ENCODE data around the gene COA1.
"Not testable (repeated sequence)": the region's sequence is repeated elsewhere in the genome, so short reads cannot be mapped to it uniquely, and the experiment has no call there.

COA1 gene

DNA sequence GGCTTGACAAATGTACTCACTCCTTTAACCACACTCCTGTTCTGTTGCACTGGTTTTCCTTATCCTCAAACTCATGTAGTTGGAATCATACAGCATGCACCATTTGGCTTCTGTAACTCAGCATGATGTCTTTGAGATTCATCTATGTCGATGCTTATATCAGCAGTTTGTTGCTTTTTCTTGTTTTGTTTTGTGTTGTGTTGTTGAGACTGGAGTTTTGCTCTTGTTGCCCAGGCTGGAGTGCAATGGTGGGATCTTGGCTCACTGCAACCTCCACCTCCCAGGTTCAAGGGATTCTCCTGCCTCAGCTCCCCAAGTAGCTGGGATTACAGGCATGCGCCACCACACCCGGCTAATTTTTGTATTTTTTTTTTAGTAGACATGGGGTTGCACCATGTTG lies 101.5 kb downstream of the COA1 start:
- not testable (repeated sequence) for DNase-seq (ENCODE audit: low read depth)

DNA sequence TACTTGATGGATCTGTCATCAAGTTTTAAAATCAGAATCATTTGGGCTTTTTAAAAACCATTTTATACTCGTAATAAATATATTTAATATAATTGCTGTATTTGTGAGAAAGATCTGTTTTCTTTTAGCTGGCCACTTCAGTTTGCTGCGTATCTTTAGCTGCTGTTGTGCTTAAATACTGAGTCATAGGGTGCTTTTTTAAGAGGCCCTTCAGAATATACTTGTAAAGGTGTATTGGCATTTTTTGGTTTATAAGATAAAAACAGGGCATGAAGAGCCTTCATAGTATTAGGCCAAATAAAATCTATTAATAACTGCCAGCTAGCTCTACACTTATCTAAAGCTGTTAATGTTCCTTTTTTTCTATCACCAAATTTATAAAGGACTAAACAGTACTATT lies 102.6 kb downstream of the COA1 start:
- DNase-seq (ENCODE audit: low read depth): no peak

DNA sequence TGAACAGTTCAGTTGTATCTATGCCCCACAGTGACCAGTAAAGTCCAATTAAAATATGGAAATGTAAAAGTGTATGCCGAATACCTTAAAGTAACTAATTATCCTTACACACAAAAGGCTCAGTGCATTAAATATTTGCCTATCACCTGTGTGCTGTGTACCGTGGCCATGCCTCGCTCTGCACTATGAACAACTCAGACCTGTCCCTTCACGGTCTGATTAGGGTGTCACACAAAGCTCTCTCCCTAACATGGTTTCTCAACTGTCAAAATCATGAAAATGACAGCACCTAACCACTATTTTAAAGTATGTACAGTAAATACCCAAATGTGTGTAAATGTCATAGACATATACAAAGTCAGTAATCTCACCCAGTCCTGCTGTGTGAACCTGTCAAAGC lies 103.3 kb downstream of the COA1 start:
- no peak for DNase-seq (ENCODE audit: low read depth)

DNA sequence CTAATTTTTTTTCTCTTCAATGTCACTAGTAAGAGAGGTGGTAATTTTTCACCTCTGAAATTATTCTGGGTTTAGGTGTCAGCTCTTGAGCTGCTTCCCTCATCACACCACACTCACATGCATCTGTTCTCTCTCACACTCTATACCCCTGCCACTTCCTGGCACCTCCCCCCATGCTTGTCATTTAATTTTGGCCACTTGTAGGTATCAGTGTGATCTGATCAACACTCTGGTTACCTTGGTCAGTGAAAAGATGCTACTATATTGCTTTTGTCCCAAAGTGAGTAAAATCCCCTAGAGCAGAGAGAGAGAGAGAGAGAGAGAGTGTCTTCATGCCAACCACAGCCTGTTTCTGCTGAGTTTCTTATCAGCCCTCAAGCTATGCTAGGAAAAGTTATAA lies 103.9 kb downstream of the COA1 start:
- DNase-seq (ENCODE audit: low read depth): no peak

DNA sequence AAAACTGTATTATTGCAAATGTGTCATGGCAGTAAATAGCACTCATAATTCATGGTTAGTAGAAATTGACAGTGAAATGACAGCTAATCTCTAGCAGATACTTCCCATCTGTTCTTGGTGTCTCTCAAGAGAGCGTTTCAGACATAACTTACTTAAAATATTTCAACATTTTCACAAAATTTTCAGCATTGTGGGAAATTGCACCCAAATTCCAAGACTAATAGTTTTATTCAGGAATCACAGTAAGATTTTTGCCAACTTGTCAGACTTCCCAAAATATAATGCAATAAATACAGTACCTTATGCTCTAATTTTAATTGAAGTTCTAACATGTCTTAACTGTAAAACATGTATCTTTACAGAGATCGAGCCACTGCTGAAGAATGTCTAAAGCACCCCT lies 105.2 kb downstream of the COA1 start:
- no peak for DNase-seq (ENCODE audit: low read depth)

DNA sequence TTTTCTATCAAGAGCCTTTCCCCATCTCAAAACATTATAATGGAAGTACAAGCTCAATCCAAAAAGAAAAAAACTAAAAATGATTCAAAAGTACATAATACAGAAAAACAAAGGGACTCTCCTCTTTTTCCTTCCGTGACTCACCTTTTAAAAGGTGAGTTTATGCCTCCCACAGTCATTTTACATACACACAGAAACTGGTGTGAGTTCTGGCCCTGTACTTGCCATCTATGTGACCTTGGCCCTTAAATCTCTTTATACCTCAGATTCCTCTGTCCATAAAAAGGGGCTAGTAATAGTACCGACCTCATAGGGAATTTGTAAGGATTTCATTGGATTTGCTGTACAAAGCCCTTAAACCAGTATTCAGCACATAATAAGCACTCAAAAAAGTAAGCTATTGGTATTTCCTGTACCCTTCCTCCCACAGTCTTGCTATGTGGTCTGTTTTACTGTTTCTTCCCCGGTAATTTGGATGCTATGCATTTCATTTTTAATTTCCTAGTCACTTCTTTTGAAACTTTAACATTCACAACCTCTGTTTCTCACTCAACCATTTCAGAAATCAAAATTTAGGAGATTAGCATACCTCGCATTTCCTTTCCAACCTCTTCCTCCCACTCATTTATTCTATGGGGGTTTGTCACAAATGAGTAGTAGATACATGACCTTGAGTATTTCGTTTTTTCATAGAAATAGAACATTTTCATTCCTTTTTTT lies 107.4 kb downstream of the COA1 start:
- DNase-seq (ENCODE audit: low read depth): no peak

DNA sequence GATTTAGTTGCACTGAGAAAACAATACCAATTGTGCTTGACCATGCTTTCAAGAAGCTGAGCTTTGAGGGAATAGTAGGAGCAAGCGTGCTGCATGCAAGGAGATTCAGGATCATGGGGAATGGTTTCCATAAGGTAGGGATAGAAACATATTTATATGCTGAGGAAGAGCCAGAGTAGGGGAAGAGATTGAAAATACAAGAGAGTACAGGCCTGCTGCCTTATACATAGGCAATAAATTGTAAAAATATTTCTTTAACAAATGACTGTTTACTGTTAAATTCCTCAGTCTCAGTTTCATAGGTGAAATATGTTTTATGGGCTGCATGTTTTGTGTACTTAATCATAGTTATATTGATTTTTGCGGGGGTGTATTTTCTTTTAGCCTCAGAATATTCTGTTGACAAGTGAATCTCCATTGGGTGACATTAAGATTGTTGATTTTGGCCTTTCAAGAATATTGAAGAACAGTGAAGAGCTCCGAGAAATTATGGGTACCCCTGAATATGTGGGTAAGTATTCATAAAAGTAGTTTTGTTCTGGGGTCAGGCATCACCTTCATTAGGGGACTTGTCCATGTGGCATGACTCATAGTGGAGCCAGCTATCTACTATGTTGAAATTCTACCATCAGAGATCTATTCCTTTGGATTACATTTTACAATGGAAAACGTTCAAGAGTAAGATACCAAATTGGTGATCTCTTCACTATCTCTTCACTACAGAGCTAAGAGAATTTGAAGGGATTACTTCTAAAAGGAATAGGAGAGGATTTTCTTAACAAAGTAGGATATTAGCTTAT lies 109.9 kb downstream of the COA1 start:
- DNase-seq (ENCODE audit: low read depth): no peak

DNA sequence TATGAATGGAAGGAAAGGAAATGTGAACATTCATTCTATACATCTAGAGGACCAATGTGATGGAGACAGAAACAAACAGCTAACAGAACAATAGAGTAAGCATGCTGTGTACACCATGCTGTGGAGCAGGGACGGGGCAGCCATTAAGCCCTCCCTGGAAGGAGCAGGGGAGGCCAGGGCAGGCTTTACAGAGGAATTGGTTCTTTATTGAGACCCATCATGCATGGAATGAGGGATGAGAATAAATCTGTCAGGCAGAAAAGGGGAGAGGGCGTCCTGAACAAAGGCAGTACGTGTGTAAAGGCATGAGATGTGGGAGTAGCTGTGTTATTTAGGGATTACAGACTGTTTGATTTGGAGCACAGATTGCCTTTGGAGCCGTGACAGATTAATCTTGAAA lies 111.2 kb downstream of the COA1 start:
- no peak for DNase-seq (ENCODE audit: low read depth)

DNA sequence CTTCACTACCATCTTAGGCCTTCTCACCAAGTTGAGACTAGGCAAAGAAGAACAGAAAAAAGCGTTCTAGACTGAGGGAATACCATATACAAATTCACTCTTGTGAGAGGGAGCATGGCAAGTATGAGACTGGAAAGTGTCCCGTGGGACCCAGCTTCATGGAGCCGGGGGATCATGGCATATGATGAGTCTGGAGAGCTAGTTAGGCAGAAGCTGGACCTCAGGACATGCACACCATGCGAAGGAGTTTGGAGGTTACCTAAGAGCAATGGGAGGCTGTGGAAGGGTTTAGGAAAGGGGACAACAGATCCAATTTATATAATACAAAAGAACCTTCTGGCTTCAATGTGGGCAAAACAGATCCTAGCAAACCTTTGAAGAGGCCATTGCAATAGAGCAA lies 112.3 kb downstream of the COA1 start:
- no peak for DNase-seq (ENCODE audit: low read depth)

DNA sequence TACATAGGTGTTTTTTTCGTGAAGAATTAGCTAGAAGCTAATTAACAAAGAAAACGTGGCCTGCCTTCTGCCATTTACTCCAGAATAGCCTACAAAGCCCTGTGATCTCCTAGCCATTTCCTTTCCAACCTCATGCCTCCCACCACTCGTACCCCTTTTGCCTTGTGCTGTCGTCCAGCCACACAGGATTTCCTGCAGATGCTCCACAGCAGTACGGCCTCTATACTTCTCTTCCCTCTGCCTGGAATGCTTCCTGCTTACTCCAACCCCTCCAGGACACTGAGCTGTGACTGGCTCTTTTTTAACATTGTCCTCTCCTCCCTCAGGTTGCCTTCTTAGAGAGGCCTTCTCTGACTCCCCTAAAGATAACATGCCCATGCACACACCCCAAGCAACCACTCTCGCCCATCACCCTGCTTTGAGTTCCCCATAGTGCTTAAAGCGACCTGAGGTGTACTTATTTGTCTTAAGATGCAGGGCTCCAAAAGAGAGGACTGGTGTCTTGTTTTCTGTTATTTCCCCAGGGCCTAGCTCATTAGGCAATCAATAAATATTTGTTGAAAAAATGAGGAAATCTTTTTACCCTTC lies 113.7 kb downstream of the COA1 start:
- DNase-seq (ENCODE audit: low read depth): no peak

DNA sequence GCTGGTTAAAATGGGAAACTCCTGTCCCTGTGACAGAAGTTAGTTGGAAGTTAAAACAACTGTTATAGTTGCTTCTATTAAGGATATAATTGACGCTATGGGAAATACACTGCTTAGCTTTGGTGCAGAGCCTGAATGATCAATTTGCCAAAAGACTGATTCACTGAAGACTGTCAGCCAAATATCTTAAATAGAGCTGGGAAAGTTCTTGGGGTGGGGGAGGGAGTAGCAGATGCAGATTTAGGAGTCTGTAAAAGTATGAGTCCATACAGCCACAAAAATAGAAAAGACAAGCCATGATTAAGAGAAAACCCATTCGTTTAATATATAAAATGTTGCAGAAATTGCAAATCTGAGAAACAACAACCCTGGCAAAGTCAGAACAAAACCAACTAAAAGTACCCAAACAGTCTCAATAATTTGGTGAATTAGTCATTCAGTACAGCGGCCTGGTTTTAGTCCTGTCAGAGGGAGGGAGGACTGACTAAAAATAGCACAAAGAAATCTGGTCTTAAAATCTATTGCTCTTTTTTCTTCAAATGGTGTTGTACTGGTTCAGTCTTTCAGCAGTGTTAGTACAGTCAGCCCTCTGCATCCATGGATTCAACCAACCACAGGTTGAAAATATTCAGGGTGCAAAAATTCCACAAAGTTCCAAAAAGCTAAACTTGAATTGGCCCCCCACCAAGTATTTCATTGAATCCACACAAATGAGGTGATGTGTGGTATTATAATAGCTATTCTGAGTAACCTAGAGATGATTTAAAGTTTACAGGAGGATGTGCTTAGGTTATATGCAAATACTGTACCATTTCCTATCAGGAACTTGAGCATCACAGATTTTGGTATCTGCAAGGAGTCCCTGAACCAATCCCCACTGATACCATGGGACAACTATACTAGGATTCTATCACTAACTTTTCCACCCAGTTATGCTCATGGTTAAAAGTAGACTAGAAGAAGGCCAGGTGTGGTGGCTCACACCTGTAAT lies 116.4 kb downstream of the COA1 start:
- no peak for DNase-seq (ENCODE audit: low read depth)

DNA sequence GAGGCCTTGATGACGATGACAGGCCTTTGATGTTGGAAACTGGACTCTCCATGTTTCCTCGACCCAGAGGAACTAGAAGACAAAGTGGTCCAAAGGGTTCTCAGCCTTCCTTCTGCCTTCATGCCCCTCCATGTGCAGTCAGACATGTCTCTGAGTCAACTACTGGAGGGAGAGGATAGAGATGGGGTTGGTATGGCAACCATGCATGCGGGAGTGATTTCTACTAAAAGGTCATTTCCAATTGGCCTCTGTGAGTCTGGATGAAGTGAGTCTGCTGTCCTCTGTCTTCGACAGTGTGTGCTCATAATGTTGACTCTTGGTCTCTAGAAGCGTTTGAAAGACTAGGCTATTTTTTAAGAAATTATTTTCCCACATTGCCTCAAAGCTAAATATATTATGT lies 117.2 kb downstream of the COA1 start:
- DNase-seq (ENCODE audit: low read depth): no peak

DNA sequence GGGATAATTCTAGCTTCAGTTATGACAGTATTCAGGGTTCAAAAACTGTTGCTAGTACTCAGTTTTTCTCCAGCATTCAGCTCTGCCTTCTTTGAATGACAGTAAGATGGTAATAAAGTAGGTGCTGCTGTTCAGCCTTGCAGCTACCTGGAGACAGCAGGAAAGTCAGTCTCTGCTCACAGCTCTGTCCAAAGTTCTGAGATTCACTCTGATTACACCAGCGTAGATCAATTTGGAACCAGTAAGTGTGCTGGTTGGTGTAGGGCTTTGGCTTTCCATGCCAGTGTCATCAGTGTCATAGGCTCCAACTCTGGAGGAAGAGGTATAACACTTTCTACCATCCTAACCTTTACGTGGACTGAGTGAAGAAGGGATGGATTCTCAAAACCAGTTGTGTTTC lies 120.2 kb downstream of the COA1 start:
- DNase-seq (ENCODE audit: low read depth): no peak

DNA sequence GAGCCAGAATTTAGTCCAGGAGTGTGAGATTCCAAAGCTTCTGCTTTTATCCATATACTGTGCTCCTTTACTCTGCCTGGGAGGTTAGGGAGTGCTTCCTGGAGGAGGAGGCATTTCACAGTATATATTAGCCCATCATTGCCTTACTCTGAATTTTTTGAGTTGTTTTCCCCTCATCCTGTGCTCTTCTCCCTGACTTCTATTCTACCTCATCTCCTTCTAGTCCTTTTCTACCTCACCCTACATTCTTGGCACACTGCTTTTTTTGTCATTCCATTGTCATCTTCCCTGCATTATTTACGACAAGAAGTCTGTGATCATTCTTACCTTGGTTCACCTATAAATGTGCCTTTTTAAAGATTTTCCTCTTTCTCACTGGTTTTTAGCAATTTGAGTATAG lies 125.1 kb downstream of the COA1 start:
- no peak for DNase-seq (ENCODE audit: low read depth)

DNA sequence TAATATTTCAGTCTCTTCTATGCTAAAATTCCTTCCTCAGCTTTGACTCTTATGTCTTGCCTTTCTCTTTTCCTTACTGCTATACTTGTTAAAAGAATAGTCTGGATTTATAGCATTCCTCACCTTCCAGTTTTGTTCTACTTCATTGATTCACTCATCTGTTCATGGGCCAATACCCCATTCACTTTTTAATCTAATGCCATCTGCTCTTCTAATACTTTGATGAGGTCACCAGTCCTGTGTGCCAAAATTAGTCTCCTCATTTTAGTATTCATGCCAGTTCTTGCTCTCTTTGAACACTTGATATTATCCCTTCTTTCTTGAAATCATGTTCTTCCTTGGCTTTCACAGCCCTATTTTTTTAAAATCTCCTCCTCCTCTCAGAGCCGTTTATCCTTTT lies 127.1 kb downstream of the COA1 start:
- no peak for DNase-seq (ENCODE audit: low read depth)

DNA sequence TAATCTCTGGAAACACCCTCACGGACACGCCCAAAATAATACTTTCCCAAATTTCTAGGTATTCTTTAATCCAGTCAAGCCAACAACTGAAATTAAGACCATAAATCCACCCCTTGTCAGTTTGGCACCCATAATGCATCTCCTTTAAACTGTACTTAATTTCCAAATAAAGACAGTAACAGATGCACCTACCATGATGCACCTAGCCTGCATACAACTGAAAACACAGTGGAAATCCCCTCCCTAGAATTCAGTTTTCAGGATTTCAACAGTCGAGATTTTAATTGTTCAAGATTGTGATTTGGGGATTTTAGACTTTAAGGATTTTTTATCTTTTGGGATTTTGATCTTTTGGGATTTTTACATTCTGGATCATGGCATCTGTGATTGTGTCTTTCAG lies 129.3 kb downstream of the COA1 start:
- no peak for DNase-seq (ENCODE audit: low read depth)

DNA sequence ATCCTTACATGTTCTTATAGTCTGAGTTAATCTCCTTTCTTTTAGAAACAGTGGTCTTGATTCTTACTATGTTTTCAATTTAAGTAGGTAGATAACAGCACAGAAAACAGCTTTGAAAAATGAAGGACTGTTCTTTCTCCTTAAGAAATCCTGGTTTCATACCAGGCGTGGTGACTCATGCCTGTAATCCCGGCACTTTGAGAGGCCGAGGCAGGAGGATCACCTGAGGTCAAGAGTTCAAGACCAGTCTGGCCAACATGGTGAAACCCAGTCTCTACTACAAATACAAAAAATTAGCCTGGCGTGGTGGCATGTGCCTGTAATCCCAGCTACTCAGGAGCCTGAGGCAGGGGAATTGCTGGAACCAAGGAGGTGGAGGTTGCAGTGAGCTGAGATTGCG lies 132.9 kb downstream of the COA1 start:
- not testable (repeated sequence) for DNase-seq (ENCODE audit: low read depth)

DNA sequence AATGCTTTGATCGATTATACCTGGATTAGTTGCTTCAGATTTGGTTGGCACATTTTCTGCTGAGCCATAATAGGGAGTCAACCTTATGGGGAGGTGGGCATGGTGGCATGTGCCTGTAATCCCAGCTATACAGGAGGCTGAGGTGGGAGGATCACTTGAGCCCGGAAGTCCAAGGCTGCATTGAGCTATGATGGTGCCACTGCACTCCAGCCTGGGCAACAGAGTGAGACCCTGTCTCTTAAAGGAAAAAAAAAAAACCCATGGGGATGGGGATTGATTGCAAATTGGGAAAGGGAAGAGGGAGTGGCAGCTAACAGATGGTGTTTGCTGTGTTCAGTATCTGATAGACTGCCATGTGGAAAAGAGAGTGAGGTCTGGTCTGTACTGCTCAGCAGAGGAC lies 135.3 kb downstream of the COA1 start:
- DNase-seq (ENCODE audit: low read depth): no peak

DNA sequence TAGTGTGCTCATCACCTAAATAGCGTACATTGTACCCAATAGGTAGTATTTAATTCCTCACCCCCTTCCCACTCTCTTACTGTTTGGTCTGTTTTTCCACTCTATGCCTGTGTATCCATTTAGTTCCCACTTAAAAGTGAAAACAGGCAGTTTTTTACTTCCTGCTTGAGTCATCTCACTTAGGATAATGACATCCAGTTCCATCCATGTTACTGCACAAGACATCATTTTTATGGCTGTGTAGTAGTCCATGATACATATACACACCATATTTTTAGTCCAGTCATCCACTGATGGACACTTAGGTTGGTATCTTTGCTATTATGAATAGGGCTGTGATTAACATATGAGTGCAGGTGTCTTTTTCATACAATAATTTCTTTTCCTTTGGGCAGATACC lies 136.3 kb downstream of the COA1 start:
- no peak for DNase-seq (ENCODE audit: low read depth)

DNA sequence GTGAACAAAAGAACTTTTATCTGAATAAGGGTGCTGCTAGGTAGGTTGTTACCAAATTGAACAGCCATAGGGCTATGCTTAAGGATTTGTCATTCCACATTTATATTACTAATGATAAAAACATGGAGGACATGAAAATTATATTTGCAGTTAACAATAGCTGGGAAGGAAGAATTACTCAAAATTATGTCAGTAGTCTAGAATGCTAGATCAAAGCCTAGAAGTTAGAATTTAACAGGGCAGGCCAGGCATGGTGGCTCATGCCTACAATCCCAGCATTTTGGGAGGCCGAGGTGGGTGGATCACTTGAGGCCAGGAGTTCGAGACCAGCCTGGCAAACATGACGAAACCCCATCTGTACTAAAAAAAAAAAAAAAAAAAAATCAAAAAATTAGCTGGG lies 137.0 kb downstream of the COA1 start:
- no peak for DNase-seq (ENCODE audit: low read depth)

DNA sequence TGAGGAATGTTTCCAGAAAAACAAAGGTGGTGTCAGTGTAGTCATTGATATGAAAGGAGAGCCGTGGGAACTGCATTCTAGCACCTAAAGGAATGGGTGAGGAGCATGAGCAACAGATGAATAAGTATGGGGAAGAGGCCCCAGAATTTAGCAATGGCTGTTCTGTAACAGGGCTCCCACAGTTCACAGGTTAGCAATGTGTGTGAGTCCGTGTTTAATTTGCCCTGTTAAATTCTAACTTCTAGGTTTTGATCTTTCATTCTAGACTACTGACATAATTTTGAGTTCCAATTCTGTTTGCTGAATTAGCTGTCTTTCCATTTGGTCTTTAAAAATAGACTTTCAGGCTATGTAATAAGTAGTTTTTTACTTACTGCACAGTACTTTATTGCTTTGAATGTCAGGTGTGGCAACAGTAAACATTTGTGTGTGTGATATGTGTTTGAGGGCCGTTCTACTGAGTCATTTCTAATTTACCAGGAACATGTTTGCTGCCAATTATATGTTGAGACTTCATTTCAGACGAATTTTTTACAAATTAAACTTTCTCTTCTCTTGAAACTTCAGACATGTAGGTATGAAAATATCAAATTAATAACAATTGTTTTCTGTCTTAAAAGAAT lies 137.7 kb downstream of the COA1 start:
- no peak for DNase-seq (ENCODE audit: low read depth)

All from non-pigmented ciliary epithelial cell (primary cell).